A549 treated with Mapracorat at 1 μM for 4 hours (cell line): ENCODE measurements around the gene NHLRC4. TPM values are rescaled to one million over a fixed set of nuclear protein-coding genes. Genes with fewer than 3 reads are reported as not detected.

ENCODE experiments used
- total RNA-seq: library from RNA; stranded (reverse); fragments of 200-300 nt; extraction: Qiagen RNA extraction; gene quantifications from 5 replicates; pipeline ENCODE4 v1.2.3, GENCODE V29; 2022

NHLRC4 gene
- 0.06 to 0.26 TPM (median 0.19 TPM) in 5 replicates for total RNA-seq

DNA sequence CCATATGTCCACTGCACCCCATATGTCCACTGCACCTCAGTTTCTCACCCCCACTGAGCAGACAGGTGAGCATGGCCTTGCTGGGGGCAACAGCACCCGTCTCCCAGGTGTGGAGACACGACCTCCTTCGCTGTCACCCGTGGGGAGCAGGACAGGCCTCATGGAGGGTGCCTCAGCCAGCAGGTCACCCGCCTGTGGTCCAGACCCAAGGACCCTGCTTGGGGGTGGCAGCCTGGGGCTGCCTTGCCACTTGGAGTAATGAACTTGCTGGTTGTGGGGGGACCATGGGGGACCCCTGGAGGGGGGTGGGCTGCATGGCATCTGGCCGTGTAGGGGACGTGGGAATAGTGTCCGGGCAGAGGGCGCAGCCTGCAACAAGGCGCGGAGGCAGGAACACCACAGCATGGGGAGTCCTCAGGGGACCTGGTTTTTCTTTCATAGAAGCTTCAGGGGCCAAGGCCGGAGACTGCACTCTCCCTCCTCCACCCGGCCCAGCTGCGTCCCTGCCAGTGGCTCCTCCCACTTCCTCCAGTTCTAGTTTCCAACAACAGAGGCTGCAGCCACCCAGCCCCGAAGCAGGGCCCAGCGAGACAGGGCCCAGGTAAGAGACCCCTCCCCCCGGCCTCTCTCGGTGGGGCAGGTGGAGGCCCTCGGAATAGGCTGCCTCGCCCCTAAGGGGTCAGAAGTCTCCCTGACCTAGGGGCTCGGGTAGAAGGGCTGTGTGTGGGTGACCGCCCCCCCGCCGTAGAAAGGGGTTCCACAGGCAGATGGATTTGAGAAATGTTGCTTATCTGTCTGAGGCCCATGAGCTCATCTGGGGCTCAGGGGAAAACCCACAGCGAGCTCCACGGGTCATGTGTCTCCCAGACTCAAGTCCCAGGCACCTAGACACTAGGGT, at the start of gene NHLRC4:
NHLRC4 (plus strand) TSS at position 531 of the 898 bp plus-strand sequence. CDS start 1,043 bp downstream, outside the sequence.

DNA sequence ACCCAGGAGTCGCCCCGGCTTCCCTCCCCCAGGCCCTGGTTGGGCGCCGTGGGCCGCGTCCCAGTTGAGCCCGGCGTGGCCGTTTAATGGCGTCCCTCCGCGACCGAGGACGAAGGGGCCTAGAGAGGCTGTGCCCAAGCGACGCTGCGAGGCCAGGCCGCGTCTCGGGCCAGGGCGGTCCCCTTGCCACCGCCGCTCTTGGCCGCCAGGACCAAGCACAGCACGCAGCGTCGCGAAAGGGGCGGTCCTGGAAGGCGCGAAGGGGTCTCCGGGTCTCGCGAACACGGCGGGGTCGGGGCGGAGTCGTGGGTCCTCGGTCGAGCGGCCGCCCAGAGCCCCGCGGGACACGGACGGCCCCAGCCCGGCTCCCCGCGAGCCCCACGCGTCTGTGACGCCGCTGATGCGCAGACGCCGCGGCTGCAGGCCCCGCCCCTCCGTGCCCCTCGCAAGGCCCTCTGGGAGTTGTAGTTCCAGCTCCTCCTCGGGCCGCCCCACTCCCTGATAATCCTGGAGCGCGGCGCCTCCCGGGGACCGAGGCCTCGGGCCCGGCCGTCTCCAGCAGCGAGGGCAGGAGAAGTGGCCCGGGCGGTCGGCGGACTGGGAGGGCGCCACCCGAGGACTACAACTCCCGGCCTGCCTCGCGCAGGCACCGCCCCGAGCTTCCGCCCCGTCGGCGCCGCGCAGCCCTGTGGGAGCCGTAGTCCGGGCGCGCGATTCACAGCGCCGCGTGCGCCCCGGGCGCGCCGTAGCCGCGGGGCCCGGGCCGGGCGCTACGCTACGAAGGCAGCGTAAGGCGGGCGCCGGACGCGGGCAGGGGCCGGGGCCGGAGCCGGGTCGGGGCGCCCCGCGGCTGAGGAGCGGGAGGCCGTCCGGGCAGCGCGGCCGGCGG, 39.5 kb upstream of the NHLRC4 start, which contains the start of gene CAPN15:
CAPN15 (plus strand) TSS at position 698 of the 889 bp plus-strand sequence. CDS start 19,127 bp downstream, outside the sequence.

DNA sequence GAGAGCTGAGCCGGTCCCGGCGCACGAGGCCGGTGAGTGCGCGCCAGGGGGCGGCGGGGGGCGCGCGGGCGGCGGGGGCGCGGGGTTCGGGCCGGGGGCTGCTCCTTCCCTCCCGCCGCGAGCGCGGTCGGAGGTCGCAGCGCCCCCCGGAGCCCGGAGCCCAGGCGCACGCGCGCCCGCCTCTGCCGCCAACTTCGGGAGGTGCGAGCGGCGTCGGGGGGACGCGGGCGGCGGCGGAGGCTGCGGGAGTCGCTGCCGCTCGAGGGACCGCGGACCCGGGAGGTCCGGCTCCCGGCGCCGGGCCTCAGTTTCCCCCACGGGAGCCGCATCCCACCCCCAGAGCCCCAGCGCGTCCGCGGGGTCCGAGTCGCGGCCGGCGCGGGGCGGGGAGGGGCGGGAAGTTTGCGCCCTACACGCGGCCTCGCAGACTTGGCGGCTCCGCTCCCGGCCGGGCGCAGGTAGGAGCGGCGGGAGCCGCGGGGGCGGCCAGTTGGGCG, 6.6 kb upstream of the NHLRC4 start, which contains the start of gene PRR35:
PRR35 (plus strand) TSS at position 191 of the 497 bp plus-strand sequence. CDS start 2,901 bp downstream, outside the sequence.

GRCh38 chr16:569445-570254, 2.8 kb downstream of the NHLRC4 start, which contains the start of gene PIGQ:
Gene PIGQ, plus strand, starts transcription at chr16:569968. Its CDS starts 4,107 bp downstream, at chr16:574075.

DNA sequence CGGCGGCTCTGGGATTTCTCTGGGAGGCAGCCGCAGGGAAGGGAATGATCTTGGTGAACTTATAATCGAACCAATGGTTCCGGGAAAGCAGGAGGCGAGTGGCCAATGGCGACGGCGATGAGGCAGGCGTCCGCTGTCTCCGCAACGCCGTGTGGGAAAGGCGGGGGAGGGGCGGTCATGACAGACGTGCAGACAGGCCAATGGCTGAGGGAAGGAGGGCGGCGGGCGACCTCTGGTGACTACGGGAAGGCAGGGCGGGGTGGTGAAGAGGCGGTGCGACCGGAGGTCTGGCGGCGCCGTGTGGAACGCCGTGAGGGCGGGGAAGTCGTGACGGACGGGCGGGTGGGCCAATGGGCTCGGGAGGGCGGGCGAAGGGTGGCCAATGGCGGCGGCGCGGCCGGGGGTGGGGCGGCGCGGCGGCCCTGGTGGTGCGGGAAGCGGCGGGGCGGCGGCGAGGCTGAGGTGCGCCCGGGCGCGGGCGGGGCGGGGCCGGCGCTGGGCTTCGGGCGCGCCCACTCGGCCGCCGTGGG, 22.9 kb downstream of the NHLRC4 start, which contains the start of gene RAB40C:
RAB40C (plus strand) TSS at position 409 of the 530 bp plus-strand sequence. CDS start 226 bp downstream, outside the sequence.

Other genes starting within 250 kb of the NHLRC4 start
- 24.5 to 34.7 TPM (median 31.7 TPM) in 5 replicates for gene AXIN1, start 214.3 kb upstream of the NHLRC4 start, total RNA-seq
- 121 to 139 TPM (median 132 TPM) in 5 replicates for gene MRPL28, start 196.5 kb upstream of the NHLRC4 start, total RNA-seq
- 28.8 to 39.8 TPM (median 37.5 TPM) in 5 replicates for gene PGAP6, start 185.0 kb upstream of the NHLRC4 start, total RNA-seq
- gene NME4, start 169.8 kb upstream of the NHLRC4 start, total RNA-seq: 288 to 451 TPM (median 424 TPM) in 5 replicates
- 20.9 to 31.4 TPM (median 26.9 TPM) in 5 replicates for gene DECR2, start 165.1 kb upstream of the NHLRC4 start, total RNA-seq
- gene RAB11FIP3, start 141.4 kb upstream of the NHLRC4 start, total RNA-seq: 22.9 to 30.3 TPM (median 25.1 TPM) in 5 replicates
- gene CAPN15, start 39.3 kb upstream of the NHLRC4 start, total RNA-seq: 39.5 to 81.2 TPM (median 72.0 TPM) in 5 replicates
- gene PRR35, start 6.6 kb upstream of the NHLRC4 start, total RNA-seq: 0.09 to 0.24 TPM (median 0.20 TPM) in 5 replicates
- gene PIGQ, start 3.0 kb downstream of the NHLRC4 start, total RNA-seq: 26.9 to 42.7 TPM (median 40.1 TPM) in 5 replicates
- gene RAB40C, start 23.1 kb downstream of the NHLRC4 start, total RNA-seq: 12.0 to 18.7 TPM (median 17.9 TPM) in 5 replicates
- gene WFIKKN1, start 64.0 kb downstream of the NHLRC4 start, total RNA-seq: 0.08 to 0.23 TPM (median 0.12 TPM) in 5 replicates
- gene METTL26, start 69.3 kb downstream of the NHLRC4 start, total RNA-seq: 80.9 to 144 TPM (median 141 TPM) in 5 replicates
- 16.7 to 43.3 TPM (median 41.7 TPM) in 5 replicates for gene MCRIP2, start 74.8 kb downstream of the NHLRC4 start, total RNA-seq
- gene WDR90, start 82.4 kb downstream of the NHLRC4 start, total RNA-seq: 16.0 to 32.2 TPM (median 30.2 TPM) in 5 replicates
- 60.6 to 101 TPM (median 96.1 TPM) in 5 replicates for gene RHOT2, start 101.1 kb downstream of the NHLRC4 start, total RNA-seq
- 0.59 to 1.8 TPM (median 1.6 TPM) in 5 replicates for gene RHBDL1, start 108.7 kb downstream of the NHLRC4 start, total RNA-seq
- 86.5 to 131 TPM (median 118 TPM) in 5 replicates for gene STUB1, start 113.4 kb downstream of the NHLRC4 start, total RNA-seq
- 63.7 to 89.3 TPM (median 78.2 TPM) in 5 replicates for gene JMJD8, start 117.3 kb downstream of the NHLRC4 start, total RNA-seq
- gene WDR24, start 123.4 kb downstream of the NHLRC4 start, total RNA-seq: 3.6 to 6.4 TPM (median 5.8 TPM) in 5 replicates
- 9.5 to 15.8 TPM (median 11.2 TPM) in 5 replicates for gene FBXL16, start 138.8 kb downstream of the NHLRC4 start, total RNA-seq
- 73.6 to 219 TPM (median 212 TPM) in 5 replicates for gene METRN, start 148.1 kb downstream of the NHLRC4 start, total RNA-seq
- 29.5 to 66.7 TPM (median 62.5 TPM) in 5 replicates for gene ANTKMT, start 154.1 kb downstream of the NHLRC4 start, total RNA-seq
- 4.4 to 8.3 TPM (median 6.5 TPM) in 5 replicates for gene CCDC78, start 159.4 kb downstream of the NHLRC4 start, total RNA-seq
- 16.9 to 23.5 TPM (median 18.9 TPM) in 5 replicates for gene HAGHL, start 160.1 kb downstream of the NHLRC4 start, total RNA-seq
- 19.6 to 30.1 TPM (median 28.3 TPM) in 5 replicates for gene CIAO3, start 174.0 kb downstream of the NHLRC4 start, total RNA-seq
- gene MSLN, start 193.7 kb downstream of the NHLRC4 start, total RNA-seq: 2.6 to 3.3 TPM (median 2.9 TPM) in 5 replicates
- gene RPUSD1, start 221.4 kb downstream of the NHLRC4 start, total RNA-seq: 34.6 to 64.0 TPM (median 51.9 TPM) in 5 replicates
- gene CHTF18, start 221.6 kb downstream of the NHLRC4 start, total RNA-seq: 14.0 to 33.1 TPM (median 24.1 TPM) in 5 replicates
- gene GNG13, start 233.7 kb downstream of the NHLRC4 start, total RNA-seq: not detected in 5 replicates